B cell (primary cell): ENCODE data around the gene HAPSTR1.

ENCODE experiments used
- EZH2 ChIP-seq: IDR thresholded peaks from 2 replicates; pipeline ENCODE4 v1.6.1; 2012; ENCODE audit warnings: borderline replicate concordance, low read depth, mild to moderate bottlenecking, moderate library complexity, low read length; ENCODE audit not compliant: insufficient read depth, poor library complexity, severe bottlenecking
- TF ChIP-seq, protein P1 (sequence below): fragments of 200-600 bp; IDR thresholded peaks from one replicate; pipeline ENCODE4 v1.8.0; 2022; ENCODE audit warnings: antibody characterized with exemption, mild to moderate bottlenecking

DNA sequence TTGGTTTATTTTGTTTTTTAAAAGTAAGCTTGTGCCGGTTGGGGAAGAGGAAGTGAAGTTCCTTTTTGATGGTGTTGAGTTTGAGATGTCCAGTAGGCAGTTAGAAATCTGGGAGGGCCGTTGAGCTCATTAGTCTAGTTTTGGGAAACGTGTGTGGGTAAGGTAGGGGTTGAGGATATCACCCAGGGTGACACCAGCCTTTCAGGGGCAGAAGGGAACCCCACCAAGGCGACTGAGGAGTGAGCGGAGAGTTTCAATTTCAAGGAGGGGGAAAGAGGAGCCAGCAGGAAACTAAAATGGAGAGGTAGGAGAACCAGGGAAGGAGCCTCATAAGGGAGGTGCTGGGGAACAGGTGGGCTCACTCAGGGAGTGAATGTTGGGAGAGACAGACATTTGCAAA lies 22.7 kb downstream of the HAPSTR1 start:
- TF ChIP-seq, protein P1, sequence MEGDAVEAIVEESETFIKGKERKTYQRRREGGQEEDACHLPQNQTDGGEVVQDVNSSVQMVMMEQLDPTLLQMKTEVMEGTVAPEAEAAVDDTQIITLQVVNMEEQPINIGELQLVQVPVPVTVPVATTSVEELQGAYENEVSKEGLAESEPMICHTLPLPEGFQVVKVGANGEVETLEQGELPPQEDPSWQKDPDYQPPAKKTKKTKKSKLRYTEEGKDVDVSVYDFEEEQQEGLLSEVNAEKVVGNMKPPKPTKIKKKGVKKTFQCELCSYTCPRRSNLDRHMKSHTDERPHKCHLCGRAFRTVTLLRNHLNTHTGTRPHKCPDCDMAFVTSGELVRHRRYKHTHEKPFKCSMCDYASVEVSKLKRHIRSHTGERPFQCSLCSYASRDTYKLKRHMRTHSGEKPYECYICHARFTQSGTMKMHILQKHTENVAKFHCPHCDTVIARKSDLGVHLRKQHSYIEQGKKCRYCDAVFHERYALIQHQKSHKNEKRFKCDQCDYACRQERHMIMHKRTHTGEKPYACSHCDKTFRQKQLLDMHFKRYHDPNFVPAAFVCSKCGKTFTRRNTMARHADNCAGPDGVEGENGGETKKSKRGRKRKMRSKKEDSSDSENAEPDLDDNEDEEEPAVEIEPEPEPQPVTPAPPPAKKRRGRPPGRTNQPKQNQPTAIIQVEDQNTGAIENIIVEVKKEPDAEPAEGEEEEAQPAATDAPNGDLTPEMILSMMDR: no peak
- no peak for TF ChIP-seq EZH2
